HG03196 (cell line): Measurements from ENCODE around the gene RXRA.
"Not testable (repeated sequence)": the region's sequence is repeated elsewhere in the genome, so short reads cannot be mapped to it uniquely, and the experiment has no call there.

Experiments
- ATAC-seq: cut with Tn5 transposase; IDR thresholded peaks from one replicate; pipeline ENCODE4 v1.9.1; 2021; ENCODE audit not compliant: unreplicated experiment

RXRA gene

DNA sequence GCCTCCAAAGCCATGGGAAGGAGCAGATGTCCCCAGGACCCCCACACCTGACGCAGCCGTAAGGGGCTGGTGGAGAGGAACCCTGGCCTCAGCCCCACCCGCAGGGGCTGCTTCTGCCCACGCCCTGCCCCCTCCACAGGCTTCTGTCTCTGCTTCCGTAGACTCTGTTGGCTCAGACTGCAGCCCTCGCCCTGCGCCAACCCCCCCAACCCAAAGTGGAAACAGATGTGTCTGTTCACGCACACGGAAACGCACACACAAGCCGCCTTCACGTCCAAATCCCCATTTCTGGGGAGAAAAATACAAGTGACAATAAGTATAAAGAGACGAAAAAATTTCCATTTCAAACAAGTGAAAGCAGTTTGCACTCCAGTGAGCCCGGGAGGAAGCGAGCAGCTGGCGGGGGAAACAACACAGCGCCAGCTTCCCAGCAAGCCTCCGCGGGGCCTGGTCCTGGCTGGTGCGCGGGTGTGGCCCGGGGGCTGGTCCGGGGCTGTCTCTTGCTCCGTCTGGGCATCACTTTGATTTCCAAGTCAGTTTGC is 32.6 kb upstream of the RXRA start:
- ATAC-seq = no peak

DNA sequence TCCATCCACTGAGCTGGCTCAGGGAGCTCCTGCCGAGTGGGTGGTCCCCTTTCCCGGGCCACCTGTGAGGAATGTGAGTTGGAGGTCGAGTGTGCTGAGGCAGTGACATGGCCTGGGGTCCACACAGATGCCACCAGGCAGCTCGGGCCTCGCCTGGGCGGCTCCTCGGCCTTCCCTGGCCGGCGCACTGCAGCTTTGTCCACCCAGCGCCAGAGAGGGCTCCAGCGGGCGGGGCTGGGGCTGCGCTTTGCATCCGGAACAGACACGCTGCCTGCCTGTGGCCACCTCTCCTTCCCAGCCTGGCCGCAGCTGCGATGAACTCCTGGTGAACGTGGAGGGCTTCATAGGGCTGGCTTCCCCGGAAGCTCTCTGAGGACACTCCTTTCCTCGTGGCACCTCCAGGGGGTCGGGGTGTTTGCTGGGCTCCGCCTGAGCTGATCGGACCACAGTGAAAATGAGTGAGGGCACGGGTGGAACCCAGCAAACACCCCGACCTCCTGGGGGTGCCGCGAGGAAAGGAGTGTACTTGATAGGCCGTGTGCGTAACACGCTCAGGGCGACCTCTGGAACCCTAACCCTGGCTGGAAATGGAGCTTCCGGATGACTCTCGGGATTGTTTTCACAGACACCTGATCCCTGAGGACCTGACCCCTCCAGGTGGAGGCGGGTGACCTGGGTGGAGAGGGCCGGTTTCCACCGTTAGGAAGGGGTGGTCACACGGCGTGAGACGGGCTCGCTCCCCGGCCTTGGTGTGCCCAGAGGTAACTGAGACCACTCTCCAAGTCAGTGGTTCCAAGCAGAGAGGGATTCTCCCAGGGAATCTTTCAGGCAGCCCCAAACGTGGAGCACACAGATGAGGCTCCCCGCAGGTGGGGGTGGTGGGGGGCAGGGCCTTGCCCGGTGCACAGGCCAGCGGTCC is 31.8 kb upstream of the RXRA start:
- no peak for ATAC-seq

- no peak for ATAC-seq
Measured at GRCh38 chr9:134295101-134295745, 31.0 kb upstream of the RXRA start.

- no peak for ATAC-seq
Measured at GRCh38 chr9:134295746-134296250, 30.5 kb upstream of the RXRA start.

- ATAC-seq = no peak
Measured at GRCh38 chr9:134296301-134297082, 29.8 kb upstream of the RXRA start.

DNA sequence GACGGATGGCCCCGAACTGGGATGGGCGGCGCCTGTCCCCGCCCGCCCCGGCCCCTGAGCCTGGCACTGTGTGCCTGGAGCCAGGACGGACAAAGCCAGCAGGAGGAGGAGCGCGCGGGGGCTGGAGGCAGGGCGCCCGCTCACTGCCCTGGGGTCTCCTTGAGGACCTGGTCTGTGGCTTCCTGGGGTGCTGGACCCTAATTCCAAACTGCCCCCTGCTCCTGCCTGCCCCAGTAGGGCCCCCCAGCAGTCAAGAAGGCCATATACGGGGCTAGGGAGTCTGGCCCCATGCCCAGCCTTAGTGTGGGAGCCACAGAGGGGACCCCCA is 29.2 kb upstream of the RXRA start:
- no peak for ATAC-seq

- ATAC-seq = no peak
Measured at GRCh38 chr9:134297576-134297975, 28.7 kb upstream of the RXRA start.

GRCh38 chr9:134298000-134298399 is 28.3 kb upstream of the RXRA start:
- no peak for ATAC-seq

- no peak for ATAC-seq
Measured at GRCh38 chr9:134299068-134299467, 27.2 kb upstream of the RXRA start.

- no peak for ATAC-seq
Measured at GRCh38 chr9:134299883-134300282, 26.4 kb upstream of the RXRA start.

DNA sequence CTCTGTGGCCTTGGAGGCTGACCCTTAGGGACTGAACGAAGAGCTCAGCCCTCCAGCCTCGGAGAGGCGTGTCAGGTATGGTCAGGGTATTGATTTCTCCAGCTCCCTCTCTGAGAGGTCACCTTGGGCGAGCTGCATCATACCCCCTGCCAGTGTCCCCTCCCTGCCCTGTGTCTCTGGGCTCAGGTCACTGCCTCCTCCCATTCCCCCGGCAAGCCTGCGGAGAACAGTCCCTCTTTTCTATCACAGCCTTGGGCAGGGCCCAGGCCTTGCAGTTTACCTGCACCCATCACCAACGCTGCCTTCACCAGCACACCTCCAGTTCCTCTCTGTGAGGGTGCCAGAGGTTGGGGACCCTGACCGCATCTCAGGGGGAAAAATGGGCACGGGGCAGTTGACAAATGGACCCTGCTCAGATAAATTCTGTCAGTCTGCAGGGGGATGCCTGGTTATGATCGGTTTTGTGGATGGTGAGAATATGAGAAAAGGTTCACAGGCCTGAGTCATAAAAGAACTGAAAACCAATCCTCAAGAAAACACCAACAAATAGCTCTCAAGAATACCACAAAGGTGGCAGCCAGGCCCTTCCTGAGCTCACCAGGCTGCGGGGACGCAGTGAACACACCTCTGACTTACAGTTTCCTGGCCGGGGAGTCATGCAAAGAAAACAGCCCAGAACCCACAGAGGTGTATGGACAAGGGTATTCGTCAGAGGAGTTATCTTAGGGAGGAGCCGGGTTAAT is 24.7 kb upstream of the RXRA start:
- ATAC-seq = no peak

GRCh38 chr9:134302130-134302817 is 24.0 kb upstream of the RXRA start:
- ATAC-seq = no peak

DNA sequence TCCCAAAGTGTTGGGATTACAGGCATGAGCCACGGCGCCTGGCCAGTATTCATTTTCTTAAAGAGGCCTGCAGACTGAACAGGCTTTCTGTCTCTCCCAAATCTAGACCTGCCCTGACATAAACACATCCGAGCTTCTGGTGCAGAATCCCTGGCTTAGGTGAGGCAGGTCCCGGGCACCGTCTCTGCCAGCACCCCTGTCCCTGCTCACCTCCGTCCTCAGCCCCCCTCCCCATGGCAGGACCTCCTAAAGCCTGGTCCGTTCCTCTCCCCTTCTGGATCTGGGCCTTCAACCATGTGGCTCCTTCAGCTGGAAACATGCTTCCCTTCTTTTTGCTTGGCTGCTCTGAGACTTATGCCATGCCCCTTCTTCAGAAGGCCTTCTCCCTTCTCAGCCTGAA is 22.7 kb upstream of the RXRA start:
- no peak for ATAC-seq

DNA sequence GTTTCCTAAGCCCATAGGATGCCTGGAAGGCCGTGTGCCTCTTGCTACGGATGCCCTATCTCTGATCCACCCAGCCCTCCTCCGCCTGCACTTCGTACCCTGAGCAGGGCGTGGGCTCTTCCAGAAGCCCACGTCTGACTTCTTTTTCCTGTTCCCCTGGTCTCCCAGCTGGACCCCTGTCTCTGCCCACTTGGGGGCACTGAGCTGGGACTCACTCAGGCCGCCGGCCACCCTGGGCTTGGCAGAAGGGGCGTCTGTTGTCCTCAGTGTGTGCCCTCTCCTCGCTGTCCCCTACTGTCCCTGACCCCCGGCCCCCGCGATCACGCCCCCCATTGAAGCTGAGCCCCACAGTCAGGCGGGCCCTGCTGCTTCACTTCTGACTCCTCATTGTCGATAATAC is 22.0 kb upstream of the RXRA start:
- no peak for ATAC-seq

GRCh38 chr9:134304690-134305089 is 21.6 kb upstream of the RXRA start:
- ATAC-seq = no peak

DNA sequence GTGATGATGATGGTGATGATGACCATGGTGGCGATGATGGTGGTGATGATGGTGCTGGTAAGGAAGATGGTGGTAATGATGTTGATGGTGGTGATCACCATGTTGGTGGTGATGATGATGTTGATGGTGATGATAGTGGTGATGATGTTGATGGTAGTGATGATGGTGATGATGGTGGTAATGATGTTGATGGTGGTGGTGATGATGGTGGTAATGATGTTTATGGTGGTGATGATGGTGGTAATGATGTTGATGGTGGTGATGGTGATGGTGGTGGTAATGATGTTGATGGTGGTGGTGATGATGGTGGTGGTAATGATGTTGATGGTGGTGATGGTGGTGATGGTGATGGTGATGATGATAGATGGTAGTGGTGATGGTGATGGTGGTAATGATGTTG is 20.7 kb upstream of the RXRA start:
- no peak for ATAC-seq

- ATAC-seq = not testable (repeated sequence)
Measured at GRCh38 chr9:134306042-134306441, 20.2 kb upstream of the RXRA start.

DNA sequence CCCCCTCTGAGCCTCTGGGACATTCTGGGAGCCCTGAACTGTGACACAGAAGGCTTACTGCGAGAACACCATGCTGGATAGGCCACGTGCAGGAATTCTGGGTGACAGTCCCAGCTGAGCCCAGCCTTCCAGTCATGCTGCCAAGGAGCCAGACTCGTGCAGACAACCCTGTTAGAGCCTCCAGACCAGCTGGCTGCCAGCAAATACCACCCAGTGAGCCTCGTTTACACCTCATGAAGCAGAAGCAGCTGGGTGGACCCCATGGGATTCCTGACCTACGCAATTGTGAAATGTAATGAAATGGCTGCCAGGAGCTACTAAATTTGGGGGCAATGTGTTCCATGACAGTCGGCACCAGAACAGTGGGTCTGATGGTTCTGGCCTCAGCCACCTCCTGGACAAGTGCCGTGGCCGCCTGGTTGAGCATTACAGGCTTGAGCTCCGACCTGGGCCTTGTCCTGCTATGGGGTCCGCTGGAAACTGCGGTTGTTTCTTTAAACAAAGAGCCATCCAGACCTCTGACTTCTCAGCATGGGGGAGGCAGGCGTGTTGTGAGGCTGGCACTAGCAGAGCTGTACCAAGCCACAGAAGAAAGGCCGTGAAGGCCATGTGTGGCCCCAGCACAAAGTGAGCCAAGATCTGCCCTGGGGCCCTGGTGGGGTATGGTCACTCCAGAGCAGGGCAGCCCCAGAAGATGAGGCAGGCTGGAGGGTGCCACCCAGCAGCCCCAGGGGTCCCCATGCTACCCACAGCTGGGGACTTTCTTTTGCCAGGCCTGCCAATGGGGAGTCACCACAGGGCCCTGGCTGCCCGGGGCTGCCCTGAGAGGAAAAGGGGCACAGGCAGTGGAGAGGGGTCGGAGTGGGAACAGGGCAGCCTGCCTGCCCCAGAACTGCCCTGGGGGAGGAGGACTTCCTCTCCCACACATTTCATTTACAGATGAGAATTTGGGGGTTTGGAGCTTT is 19.3 kb upstream of the RXRA start:
- ATAC-seq = no peak
